GM10248 (cell line): ENCODE results near the gene GPN1.

Source experiments
- CTCF ChIA-PET: fragments of 300-600 bp; sonication (Branson Sonifier 250); formaldehyde crosslinking; extraction: SDS; loops from one replicate; lab custom pipeline; 2021; ENCODE audit warnings: antibody characterized with exemption; lab: Yijun Ruan, JAX
- POLR2A ChIA-PET: fragments of 350-650 bp; sonication (Branson Sonifier 250); formaldehyde crosslinking; extraction: SDS; loops from one replicate; lab custom pipeline; 2020; ENCODE audit warnings: antibody characterized with exemption; lab: Yijun Ruan, JAX
- DNase-seq: peaks from one replicate; pipeline ENCODE4 v3.0.0; 2012; ENCODE audit errors: extremely low spot score
- TF ChIP-seq, protein P1 (sequence below): IDR thresholded peaks from 2 replicates; pipeline ENCODE4 v1.5.1; 2012; ENCODE audit warnings: mild to moderate bottlenecking, low read depth; ENCODE audit errors: extremely low read depth, missing control alignments, control extremely low read depth

The GPN1 gene

DNA sequence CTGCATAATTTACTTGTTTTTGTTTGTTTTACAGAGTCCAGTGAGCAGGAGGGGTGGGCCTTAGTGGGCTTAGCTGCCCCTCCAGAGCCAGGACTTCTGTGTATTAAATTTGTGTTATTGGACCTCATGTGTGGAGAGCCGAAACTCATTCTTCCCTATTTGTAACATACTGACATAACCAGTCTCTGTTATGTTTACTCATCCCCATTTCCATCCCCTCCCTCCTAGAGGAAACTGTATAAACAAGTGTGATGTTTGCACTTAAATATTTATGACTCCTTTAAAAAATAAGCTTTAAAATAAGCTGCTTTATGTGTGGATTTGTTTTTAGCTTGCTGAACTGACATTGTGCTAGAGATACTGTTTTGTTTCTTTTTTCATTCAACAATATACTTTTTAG is 32.2 kb upstream of the GPN1 start:
- no peak for DNase-seq
- ChIA-PET POLR2A (no interaction called here), CTCF (interaction anchor here (1.0 to 1.2 kb wide), 2 partner anchors 11 to 87 kb away, joined by 4 to 5 read pairs; no protein-coding TSS in a partner anchor)
- TF ChIP-seq, protein P1, sequence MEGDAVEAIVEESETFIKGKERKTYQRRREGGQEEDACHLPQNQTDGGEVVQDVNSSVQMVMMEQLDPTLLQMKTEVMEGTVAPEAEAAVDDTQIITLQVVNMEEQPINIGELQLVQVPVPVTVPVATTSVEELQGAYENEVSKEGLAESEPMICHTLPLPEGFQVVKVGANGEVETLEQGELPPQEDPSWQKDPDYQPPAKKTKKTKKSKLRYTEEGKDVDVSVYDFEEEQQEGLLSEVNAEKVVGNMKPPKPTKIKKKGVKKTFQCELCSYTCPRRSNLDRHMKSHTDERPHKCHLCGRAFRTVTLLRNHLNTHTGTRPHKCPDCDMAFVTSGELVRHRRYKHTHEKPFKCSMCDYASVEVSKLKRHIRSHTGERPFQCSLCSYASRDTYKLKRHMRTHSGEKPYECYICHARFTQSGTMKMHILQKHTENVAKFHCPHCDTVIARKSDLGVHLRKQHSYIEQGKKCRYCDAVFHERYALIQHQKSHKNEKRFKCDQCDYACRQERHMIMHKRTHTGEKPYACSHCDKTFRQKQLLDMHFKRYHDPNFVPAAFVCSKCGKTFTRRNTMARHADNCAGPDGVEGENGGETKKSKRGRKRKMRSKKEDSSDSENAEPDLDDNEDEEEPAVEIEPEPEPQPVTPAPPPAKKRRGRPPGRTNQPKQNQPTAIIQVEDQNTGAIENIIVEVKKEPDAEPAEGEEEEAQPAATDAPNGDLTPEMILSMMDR = no peak

DNA sequence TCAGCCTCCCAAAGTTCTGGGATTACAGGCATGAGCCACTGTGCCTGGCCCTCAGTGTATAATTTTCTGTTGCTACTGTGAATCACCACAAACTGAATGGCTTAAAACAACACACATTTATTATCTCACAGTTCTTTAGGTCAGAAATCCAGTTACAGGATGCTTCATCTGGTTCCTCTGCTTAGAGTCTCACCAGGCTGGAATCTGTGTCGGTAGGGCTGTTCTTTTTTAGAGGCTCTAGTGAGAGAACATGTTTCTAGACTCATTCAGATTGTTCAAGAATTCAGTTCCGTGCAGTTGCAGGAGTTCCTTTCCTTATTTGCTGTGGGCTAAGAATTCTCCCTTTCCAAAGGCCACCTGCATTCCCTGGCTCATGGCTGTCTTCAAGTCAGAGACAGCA is 22.2 kb upstream of the GPN1 start:
- TF ChIP-seq, protein P1 = no peak
- POLR2A ChIA-PET = no interaction called here
- CTCF ChIA-PET = no interaction called here
- no peak for DNase-seq

DNA sequence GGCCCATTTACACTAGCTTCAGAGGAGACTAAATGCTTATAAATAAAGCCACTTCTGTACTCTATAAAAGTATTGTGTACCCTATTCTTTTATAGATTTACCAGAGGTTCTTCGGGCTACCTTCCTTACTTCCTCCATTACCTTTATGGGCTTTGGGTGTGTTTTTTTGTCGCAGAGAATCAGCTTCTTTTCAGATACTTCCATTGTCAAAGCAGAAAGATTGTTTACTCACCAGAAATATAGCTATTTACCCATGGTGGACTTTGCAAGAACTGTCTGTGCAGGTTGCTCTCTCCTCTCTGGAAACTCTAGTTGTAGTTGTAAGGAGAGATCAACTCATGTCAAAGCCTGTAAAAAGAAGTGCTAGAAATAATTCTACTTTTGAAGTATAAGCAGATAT is 14.9 kb upstream of the GPN1 start:
- TF ChIP-seq, protein P1 = no peak
- CTCF ChIA-PET = interaction anchor here (1.2 kb wide), 1 partner anchor 8 kb away, joined by 5 read pairs; no protein-coding TSS in a partner anchor
- no peak for DNase-seq
- POLR2A ChIA-PET = interaction anchor here (0.5 kb wide), 1 partner anchor 465 kb away, joined by 3 read pairs; no protein-coding TSS in a partner anchor

DNA sequence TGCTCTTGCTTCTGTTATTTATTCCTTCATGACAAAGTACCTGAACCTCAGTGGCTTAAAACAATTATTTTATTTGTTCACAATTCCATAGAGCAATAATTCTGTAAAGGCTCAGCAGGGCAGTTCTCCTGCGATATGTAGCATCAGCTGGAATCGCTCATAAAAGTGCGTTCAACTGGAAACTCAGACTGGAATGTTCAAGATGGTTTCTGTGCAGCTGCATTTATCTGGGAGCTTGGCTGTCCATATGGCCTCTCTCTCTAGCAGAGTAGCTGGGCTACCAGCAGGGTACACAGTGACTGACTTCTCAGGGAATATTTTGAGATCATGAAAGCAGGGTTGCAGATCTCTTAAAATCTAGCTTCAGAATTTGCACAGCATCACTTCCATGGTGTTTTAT is 13.5 kb upstream of the GPN1 start:
- CTCF ChIA-PET = interaction anchor here (1.0 kb wide), 1 partner anchor 11 kb away, joined by 3 read pairs; no protein-coding TSS in a partner anchor
- POLR2A ChIA-PET = no interaction called here
- TF ChIP-seq, protein P1 = no peak
- no peak for DNase-seq

DNA sequence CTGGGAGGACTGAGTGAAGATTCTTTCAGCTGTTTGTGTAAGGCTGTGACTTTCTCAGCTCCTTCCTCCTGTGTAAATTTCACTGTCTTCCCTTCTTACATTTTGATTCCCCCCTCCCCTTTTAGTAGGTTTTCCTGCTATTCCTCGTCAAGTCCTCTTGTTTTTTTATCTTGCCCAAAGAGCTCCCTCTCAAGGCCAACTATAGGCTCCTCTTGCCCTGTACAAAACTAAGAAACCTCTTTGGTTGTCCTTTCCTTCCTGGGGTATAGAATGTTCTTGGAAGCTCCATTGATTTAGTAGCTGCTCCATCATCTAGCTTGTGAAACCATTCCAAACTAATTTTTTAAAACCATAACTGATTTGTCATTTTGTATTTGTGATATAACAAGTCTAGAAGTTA is 7.3 kb upstream of the GPN1 start:
- ChIA-PET CTCF (interaction anchor here (1.5 to 2.7 kb wide), 3 partner anchors 8 to 62 kb away, joined by 3 to 10 read pairs (median 5); no protein-coding TSS in a partner anchor), POLR2A (no interaction called here)
- DNase-seq = no peak
- TF ChIP-seq, protein P1 = no peak

DNA sequence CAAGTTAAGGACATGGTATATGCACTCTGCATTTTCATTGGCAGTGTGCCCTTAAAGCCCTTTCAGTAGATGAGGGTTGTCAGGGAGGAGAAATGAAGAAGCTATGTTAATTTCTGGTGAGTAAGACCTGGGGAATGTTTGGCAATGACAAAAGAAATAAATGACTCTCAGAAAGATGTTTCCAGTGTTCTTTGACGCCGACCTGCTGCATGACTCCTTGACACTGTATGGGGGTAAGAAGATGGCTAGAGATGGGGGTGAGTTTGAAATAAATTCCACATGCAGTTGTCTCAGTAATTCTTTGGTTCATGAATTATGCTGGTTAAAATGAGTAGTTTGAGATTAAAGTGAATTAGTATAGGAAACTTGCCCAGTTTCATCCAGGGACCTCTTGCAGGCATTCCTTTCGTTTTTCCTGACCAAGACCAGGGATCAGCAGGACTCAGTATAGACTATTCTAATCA is 5.9 kb upstream of the GPN1 start:
- TF ChIP-seq, protein P1 = no peak
- ChIA-PET POLR2A (no interaction called here), CTCF (interaction anchor here (0.9 to 2.7 kb wide), 3 partner anchors 9 to 61 kb away, joined by 3 to 10 read pairs (median 5); no protein-coding TSS in a partner anchor)
- DNase-seq = no peak
